Transverse colon (tissue), 4 donors: ENCODE data around the gene RNF144A.

Experiments used
- EP300 ChIP-seq: sonication (generic); formaldehyde crosslinking; IDR thresholded peaks from one replicate; pipeline ENCODE4 v1.6.1; 2017; ENCODE audit warnings: antibody characterized with exemption, low read depth
- POLR2A ChIP-seq: fragments of 450-650 bp; IDR thresholded peaks from one replicate; pipeline ENCODE4 v1.6.1; 2016; ENCODE audit warnings: antibody characterized with exemption, mild to moderate bottlenecking, moderate library complexity
- POLR2AphosphoS5 ChIP-seq, 3 donors: sonication (generic); formaldehyde crosslinking; IDR thresholded peaks; one replicate each; pipeline ENCODE4 v1.6.1; 2016; ENCODE audit warnings: antibody characterized with exemption in 3 of 3
- TF ChIP-seq, protein P1 (sequence below), 5 experiments: fragments of 200-600 bp in 3 of 5; fragments of 450-650 bp in 2 of 5; sonication (generic) in 3 of 5; IDR thresholded peaks; 1 replicate in 2 of 5; 2 replicates in 3 of 5; pipeline ENCODE4 v1.5.1; 2016 to 2017; ENCODE audit warnings: antibody characterized with exemption in 5 of 5, inconsistent platforms in 3 of 5, mild to moderate bottlenecking in 2 of 5, moderate library complexity in 1 of 5

DNA sequence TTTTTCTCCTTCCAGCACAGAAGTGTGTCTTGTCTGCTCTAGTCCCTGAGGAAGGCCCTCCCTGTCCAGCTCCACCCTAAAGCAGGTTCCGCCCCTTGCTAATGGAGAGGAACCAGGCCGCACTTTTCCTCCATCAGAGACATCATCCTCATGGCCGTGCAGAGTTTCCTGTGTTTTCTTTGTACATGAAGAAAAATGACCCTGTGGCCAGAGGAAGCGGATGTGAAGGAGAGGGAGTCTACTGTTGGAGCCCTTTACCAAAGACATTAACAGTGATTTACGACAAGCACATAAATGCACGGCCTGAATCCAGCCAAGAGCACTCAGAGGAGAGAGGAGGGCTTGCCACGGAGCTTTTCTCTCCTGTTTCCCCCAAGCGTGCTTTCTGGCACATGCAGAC lies 109.5 kb downstream of the RNF144A start:
- TF ChIP-seq, protein P1, sequence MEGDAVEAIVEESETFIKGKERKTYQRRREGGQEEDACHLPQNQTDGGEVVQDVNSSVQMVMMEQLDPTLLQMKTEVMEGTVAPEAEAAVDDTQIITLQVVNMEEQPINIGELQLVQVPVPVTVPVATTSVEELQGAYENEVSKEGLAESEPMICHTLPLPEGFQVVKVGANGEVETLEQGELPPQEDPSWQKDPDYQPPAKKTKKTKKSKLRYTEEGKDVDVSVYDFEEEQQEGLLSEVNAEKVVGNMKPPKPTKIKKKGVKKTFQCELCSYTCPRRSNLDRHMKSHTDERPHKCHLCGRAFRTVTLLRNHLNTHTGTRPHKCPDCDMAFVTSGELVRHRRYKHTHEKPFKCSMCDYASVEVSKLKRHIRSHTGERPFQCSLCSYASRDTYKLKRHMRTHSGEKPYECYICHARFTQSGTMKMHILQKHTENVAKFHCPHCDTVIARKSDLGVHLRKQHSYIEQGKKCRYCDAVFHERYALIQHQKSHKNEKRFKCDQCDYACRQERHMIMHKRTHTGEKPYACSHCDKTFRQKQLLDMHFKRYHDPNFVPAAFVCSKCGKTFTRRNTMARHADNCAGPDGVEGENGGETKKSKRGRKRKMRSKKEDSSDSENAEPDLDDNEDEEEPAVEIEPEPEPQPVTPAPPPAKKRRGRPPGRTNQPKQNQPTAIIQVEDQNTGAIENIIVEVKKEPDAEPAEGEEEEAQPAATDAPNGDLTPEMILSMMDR (IDR thresholded peaks at IDR 0.05): no peak
- TF ChIP-seq POLR2AphosphoS5 (IDR thresholded peaks at IDR 0.05) (no peak), EP300 (no peak), POLR2A (no peak)
